ENCODE results near the gene ZNF618.
A peak's percentile ranks its signal among the peaks of the same experiment; 100 is the strongest.

The ZNF618 gene

GRCh38 chr9:113910036-113910639 is 34.0 kb downstream of the ZNF618 start:
- DNase-seq (ENCODE audit: insufficient read length, low spot score) (no peak), FAIRE-seq (no peak)

DNA sequence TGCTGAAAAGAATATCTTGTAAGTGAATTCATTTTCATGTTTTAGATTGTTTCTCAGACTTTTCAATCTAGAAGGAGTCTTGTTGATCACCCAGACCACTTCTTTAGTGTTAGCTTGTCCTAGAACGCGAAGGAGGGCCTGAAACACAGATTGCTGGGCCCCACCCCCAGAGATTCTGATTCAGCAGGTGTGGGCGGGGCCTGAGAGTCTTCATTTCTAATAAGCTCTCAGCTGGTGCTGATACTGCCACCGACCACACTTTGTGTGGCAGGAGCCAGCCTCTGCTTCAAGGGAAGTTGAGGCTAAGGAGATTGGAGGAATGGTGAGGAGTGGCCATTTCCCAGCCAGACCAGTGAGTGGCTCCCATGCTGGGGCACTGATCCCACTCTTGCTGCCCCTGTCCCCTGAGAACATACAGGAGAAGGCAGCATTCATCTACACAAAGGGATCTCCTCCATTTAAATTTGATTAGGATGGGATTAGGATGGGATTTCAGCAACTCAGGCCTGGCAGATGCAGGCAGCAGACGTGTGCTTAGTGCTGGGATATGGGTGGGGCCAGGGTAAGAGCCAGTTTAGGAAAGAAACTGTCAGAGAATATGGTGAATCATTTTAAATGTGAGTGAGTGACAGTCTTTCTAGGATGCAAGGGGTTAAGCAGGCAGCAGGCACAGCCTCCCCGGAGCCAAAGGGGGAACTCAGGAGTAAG is 35.9 kb downstream of the ZNF618 start:
- DNase-seq (ENCODE audit: insufficient read length, low spot score) = no peak
- no peak for FAIRE-seq

DNA sequence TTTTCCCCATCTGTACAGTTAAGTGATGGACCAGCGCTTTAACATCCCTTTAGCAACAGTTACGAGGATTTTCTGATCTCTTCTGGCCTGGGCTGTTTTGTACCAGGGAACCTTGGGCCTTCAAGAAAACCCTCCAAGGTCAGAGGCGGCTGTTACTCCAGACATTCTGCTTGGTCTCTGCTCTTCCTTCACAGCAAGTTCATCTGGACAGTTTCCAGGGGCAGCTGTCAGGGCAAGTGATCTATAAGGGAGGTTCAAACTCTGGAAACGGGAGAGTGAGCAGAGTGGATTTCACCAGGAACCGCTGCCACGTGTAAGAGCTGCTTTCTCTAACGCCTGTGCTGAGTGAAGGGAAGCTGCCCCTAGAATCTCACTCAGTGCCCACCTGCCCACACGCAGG is 36.7 kb downstream of the ZNF618 start:
- DNase-seq (ENCODE audit: insufficient read length, low spot score) (no peak), FAIRE-seq (no peak)

- DNase-seq (ENCODE audit: insufficient read length, low spot score) (no peak), FAIRE-seq (no peak)
Measured at GRCh38 chr9:113913426-113914195, 37.5 kb downstream of the ZNF618 start.

DNA sequence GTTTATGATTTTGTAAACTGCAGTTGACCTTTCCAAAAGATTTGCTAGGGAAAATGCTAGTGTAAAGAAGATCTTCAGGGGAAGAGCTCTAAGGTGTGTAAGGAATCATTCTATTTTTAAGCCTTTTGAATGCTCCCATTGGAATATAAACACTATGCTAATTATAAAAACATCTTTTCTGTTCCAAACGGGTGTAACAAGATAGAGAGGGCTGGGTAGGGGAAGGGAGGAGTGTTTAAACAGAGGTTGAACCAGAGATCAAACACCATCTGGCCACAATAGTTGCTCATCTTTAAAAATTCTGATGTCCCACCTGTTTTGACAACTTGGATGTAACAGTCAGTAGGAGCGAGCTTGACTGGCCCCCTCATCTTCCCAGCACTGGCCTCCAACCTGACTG is 38.4 kb downstream of the ZNF618 start:
- no peak for FAIRE-seq

DNA sequence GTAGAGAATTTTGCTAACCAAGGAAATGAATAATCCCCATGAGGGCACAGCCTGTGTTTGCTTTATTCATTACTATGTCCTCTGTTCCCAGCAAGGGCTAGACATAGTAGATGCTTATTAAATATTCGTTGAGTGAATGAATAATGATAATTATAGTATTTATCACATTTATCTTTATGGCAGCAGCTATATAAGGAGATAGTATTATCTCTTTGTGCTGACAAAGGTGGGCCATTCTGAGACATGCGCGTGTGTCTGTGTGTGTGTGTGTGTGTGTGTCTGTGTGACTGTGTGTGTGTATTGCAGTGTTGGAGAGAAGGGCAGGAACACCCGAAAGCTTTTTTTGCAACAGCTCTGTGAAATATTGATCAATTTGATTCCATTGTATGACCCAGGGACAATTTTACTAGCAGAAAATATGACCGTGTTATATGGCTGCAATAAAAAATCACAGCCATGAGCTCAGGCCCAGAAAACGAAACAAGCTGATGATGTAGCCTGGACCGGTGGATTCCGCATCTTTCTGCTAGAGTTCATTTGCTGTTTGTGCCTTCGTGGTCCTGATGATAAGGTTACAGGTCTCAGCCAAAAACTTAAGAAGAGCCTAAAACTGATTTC is 39.8 kb downstream of the ZNF618 start:
- FAIRE-seq = no peak

More for the DNA sequence above, 38.4 kb downstream of the ZNF618 start:
- DNase-seq (ENCODE audit: insufficient read length, low spot score) = no peak

GRCh38 chr9:113916931-113917330 is 40.8 kb downstream of the ZNF618 start:
- FAIRE-seq = no peak
- DNase-seq (ENCODE audit: insufficient read length, low spot score) = no peak

More for the DNA sequence above, 39.8 kb downstream of the ZNF618 start:
- no peak for DNase-seq (ENCODE audit: insufficient read length, low spot score)

GRCh38 chr9:113918697-113919350 is 42.7 kb downstream of the ZNF618 start:
- no peak for FAIRE-seq
- DNase-seq (ENCODE audit: insufficient read length, low spot score) = no peak

- no peak for FAIRE-seq
Measured at GRCh38 chr9:113919382-113919781, 43.3 kb downstream of the ZNF618 start.

DNA sequence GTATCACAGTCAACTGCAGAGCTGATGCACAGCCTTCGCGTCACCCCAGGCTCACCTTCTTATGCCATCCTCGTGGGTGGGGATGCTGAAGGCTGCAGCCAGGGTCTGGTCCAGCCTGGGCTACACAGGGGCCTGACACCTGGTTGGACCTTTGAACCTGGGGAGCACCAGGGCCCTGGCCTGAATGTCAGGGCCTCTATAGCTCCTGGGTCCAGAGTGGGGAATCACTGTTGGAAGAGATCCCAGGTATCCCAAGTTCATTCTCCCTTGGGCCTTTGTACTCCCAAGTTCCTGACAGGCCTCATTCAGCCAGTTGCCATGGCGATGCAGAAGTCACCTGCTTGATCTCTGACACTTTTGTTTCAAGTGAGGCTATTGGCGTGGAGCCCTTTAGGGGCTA is 43.8 kb downstream of the ZNF618 start:
- FAIRE-seq (no peak), DNase-seq (ENCODE audit: insufficient read length, low spot score) (no peak)

More at GRCh38 chr9:113919382-113919781, 43.3 kb downstream of the ZNF618 start:
- no peak for DNase-seq (ENCODE audit: insufficient read length, low spot score)

GRCh38 chr9:113920872-113921271 is 44.8 kb downstream of the ZNF618 start:
- no peak for FAIRE-seq
- DNase-seq (ENCODE audit: insufficient read length, low spot score) = no peak

- FAIRE-seq (no peak), DNase-seq (ENCODE audit: insufficient read length, low spot score) (no peak)
Measured at GRCh38 chr9:113921396-113921925, 45.4 kb downstream of the ZNF618 start.

DNA sequence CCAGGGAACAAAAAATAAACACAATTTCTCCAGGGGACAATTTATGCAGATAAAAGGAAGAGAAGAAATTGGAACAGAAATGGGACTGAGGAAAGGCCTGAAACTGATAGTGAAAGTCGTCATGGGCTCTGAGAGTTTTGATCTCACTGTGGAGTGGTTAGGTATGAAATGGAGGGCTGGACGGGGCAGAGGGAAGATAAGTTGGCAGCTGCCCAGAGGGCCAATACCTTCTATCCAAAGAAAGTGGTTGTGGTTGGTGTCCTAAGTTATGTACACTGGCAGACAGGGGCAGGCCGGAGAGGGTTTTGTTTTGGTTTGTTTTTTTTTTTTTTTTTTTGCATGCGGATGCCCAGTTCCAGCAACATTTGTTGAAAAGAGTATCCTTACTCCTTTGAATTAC is 46.1 kb downstream of the ZNF618 start:
- DNase-seq (ENCODE audit: insufficient read length, low spot score) (no peak), FAIRE-seq (no peak)

DNA sequence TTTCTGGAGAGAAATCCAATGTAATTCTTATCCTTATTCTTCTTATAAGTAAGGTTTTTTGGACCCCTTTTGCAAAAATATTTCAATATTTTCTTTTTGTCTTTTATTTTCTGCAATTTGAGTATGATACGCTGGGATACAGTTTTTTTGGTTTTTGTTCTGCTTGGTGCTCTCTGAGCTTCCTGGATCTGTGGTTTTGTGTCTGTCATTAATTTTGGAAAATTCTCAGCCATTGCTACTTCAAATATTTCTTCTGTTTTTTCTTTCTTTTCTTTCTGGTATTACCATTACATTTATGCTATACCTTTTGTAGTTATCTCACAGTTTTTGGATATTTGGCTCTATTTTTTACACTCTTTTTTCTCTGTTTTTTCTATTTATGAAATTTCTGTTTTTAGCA is 50.1 kb downstream of the ZNF618 start:
- FAIRE-seq = no peak
- DNase-seq (ENCODE audit: insufficient read length, low spot score) = no peak

- FAIRE-seq (no peak), DNase-seq (ENCODE audit: insufficient read length, low spot score) (no peak)
Measured at GRCh38 chr9:113927277-113927676, 51.2 kb downstream of the ZNF618 start.

GRCh38 chr9:113928269-113928668 is 52.2 kb downstream of the ZNF618 start:
- no peak for DNase-seq (ENCODE audit: insufficient read length, low spot score)
- no peak for FAIRE-seq

GRCh38 chr9:113929634-113930389 is 53.7 kb downstream of the ZNF618 start:
- FAIRE-seq = no peak
- peak; percentile 15 for DNase-seq (ENCODE audit: insufficient read length, low spot score)

DNA sequence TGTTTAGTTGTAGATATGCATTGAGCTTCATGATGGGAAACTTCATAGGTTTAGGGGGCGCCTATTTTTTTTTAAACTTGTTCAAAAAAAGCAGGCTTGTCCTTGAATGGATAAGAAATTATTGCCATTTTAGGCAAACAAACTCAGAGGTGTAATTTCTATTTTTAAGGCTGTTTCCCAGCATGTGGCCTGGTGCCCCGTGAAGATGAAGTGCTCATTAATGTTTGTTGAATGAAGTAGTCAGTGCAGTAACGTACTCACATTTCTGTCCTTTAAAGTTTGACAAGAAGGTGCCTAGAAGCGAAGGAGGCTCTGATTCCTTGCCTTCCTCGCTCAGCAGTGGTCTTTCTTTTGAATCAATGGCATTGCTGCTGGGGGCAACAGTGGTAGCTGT is 54.3 kb downstream of the ZNF618 start:
- FAIRE-seq (no peak), DNase-seq (ENCODE audit: insufficient read length, low spot score) (no peak)

DNA sequence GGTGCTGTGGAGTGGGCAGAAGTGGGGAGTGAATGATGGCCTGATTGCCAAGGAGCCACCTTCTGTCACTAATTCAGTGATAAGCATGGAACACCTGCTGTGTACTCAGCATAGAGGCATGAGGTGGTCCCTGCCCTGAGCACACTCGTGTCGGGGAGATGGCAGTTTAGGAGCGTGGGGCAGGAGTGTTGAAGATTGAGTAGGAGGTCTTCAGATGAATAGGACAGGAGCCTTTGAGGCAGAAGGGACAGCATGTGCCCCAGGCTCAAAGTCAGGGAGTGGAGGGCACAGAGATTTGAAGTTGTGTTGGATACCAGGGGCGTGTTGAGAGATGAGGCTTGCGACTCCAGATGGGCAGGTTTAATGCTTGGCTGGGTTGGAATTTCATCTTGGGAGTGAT is 55.0 kb downstream of the ZNF618 start:
- FAIRE-seq (no peak), DNase-seq (ENCODE audit: insufficient read length, low spot score) (no peak)

- FAIRE-seq (no peak), DNase-seq (ENCODE audit: insufficient read length, low spot score) (no peak)
Measured at GRCh38 chr9:113931777-113932176, 55.7 kb downstream of the ZNF618 start.

Data from HTR-8/SVneo (cell line).